NCI-H1105 (cell line): ENCODE results near the gene NUMBL.
A peak's percentile ranks its signal among the peaks of the same experiment; 100 is the strongest.

Source experiments
- DNase-seq: peaks from one replicate; lab custom pipeline; 2025; lab: John Stamatoyannopoulos, UW

Gene NUMBL

GRCh38 chr19:40716031-40716481, 25.6 kb upstream of the NUMBL start:
- no peak for DNase-seq

- DNase-seq, result peak; percentile 95
Observed at GRCh38 chr19:40714441-40715299, 24.2 kb upstream of the NUMBL start.

- no peak for DNase-seq
Observed at GRCh38 chr19:40713939-40714338, 23.5 kb upstream of the NUMBL start.

GRCh38 chr19:40709817-40710216, 19.4 kb upstream of the NUMBL start:
- DNase-seq, result no peak

- DNase-seq, result no peak
Observed at GRCh38 chr19:40707615-40708014, 17.2 kb upstream of the NUMBL start.

- DNase-seq, result no peak
Observed at GRCh38 chr19:40705950-40706619, 15.6 kb upstream of the NUMBL start.

GRCh38 chr19:40705362-40705651, 14.9 kb upstream of the NUMBL start:
- no peak for DNase-seq

- DNase-seq, result no peak
Observed at GRCh38 chr19:40704491-40705361, 14.3 kb upstream of the NUMBL start.

- DNase-seq, result no peak
Observed at GRCh38 chr19:40703029-40703755, 12.7 kb upstream of the NUMBL start.

- DNase-seq, result no peak
Observed at GRCh38 chr19:40702337-40703012, 12.0 kb upstream of the NUMBL start.

GRCh38 chr19:40701758-40702157, 11.3 kb upstream of the NUMBL start:
- no peak for DNase-seq

- no peak for DNase-seq
Observed at GRCh38 chr19:40700083-40700482, 9.6 kb upstream of the NUMBL start.

GRCh38 chr19:40697007-40697406, 6.6 kb upstream of the NUMBL start:
- DNase-seq, result no peak

GRCh38 chr19:40695881-40696280, 5.4 kb upstream of the NUMBL start:
- no peak for DNase-seq

- no peak for DNase-seq
Observed at GRCh38 chr19:40693896-40694295, 3.4 kb upstream of the NUMBL start.

- DNase-seq, result no peak
Observed at GRCh38 chr19:40693150-40693788, 2.8 kb upstream of the NUMBL start.

- no peak for DNase-seq
Observed at GRCh38 chr19:40692212-40692551, 1.7 kb upstream of the NUMBL start.

GRCh38 chr19:40691421-40692211, 1.2 kb upstream of the NUMBL start:
- peak; percentile 91 for DNase-seq

- peak; percentile 87 for DNase-seq
Observed at GRCh38 chr19:40690693-40691420, 406 bp upstream of the NUMBL start.
